Fibroblast of pulmonary artery (primary cell): ENCODE measurements around the gene CACNA2D4.

ENCODE experiments used
- DNase-seq: peaks from one replicate; pipeline ENCODE4 v3.0.0-alpha.2; 2010; ENCODE audit warnings: low read depth
- H3K4me3 ChIP-seq: replicated peaks from 2 replicates; pipeline ENCODE4 v1.5.1; 2011; ENCODE audit warnings: low read depth, mild to moderate bottlenecking, control low read depth, low read length, moderate library complexity
- CTCF ChIP-seq: IDR thresholded peaks from 2 replicates; pipeline ENCODE4 v1.5.1; 2011; ENCODE audit warnings: mild to moderate bottlenecking, control low read depth, low read length, inconsistent platforms; ENCODE audit errors: missing control alignments

CACNA2D4 gene

GRCh38 chr12:1758887-1759286 lies 159.6 kb downstream of the CACNA2D4 start:
- no peak for DNase-seq
- H3K4me3 ChIP-seq: no peak overlapping the region
- TF ChIP-seq CTCF: no peak

- TF ChIP-seq CTCF: no peak
- no peak overlapping the region for H3K4me3 ChIP-seq
- no peak for DNase-seq
These were observed 160.1 kb downstream of the CACNA2D4 start for GRCh38 chr12:1758376-1758775.

GRCh38 chr12:1750300-1750699 lies 168.2 kb downstream of the CACNA2D4 start:
- H3K4me3 ChIP-seq: no peak overlapping the region
- no peak for TF ChIP-seq CTCF
- DNase-seq: no peak

GRCh38 chr12:1749019-1749418 lies 169.4 kb downstream of the CACNA2D4 start:
- no peak overlapping the region for H3K4me3 ChIP-seq
- no peak for TF ChIP-seq CTCF
- no peak for DNase-seq

GRCh38 chr12:1747609-1748008 lies 170.8 kb downstream of the CACNA2D4 start:
- TF ChIP-seq CTCF: no peak
- no peak for DNase-seq
- H3K4me3 ChIP-seq: no peak overlapping the region

- no peak for DNase-seq
These were observed 173.5 kb downstream of the CACNA2D4 start for GRCh38 chr12:1744932-1745331.

More at GRCh38 chr12:1744932-1745331, 173.5 kb downstream of the CACNA2D4 start:
- H3K4me3 ChIP-seq: no peak overlapping the region
- no peak for TF ChIP-seq CTCF
